NCI-H82 treated with DMSO at 0.1 percent for 48 hours (cell line): Measurements from ENCODE around the gene DBP.
A peak's percentile ranks its signal among the peaks of the same experiment; 100 is the strongest.

Experiments used
- DNase-seq: peaks from one replicate; lab custom pipeline; 2025; ENCODE audit not compliant: unreplicated experiment; lab: John Stamatoyannopoulos, UW

Gene DBP

DNA sequence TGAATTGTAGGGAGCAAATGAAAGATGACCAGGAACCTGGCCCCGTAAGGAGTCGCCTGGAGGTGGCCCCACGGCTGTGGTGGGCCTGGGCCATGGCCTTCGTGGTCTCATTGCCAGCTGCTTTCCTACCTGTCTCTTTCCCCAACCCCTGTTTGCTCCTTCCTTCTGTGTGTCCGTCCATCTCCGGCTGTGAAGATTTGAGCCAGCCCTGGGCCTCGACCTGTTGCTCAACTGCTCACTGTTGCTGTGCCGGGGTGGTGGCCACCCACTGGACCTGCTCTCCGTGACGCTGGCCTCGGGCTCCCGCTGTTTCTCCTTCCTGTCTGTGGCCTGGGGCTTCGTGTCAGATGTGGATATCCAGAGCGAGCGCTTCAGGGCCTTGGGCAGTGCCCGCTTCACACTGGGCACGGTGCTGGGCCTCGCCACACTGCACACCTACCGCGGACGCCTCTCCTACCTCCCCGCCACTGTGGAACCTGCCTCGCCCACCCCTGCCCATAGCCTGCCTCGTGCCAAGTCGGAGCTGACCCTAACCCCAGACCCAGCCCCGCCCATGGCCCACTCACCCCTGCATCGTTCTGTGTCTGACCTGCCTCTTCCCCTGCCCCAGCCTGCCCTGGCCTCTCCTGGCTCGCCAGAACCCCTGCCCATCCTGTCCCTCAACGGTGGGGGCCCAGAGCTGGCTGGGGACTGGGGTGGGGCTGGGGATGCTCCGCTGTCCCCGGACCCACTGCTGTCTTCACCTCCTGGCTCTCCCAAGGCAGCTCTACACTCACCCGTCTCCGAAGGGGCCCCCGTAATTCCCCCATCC, 8.5 kb downstream of the DBP start:
- no peak for DNase-seq

DNA sequence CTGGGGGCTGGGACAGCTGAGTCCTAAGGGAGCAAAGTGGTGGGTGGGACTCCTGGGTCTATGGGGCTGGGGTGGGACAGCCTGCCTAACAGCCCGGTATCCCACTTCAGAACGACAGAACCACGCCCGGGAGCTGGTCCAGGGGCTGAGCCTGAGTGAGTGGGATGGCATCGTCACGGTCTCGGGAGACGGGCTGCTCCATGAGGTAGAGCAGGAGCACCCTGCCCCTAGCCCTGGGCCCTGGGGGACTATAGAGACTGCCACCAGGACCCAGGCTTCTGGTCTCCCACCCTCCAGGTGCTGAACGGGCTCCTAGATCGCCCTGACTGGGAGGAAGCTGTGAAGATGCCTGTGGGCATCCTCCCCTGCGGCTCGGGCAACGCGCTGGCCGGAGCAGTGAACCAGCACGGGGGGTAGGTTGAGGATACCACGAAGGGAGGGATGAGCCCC, 9.3 kb downstream of the DBP start:
- DNase-seq: no peak

DNA sequence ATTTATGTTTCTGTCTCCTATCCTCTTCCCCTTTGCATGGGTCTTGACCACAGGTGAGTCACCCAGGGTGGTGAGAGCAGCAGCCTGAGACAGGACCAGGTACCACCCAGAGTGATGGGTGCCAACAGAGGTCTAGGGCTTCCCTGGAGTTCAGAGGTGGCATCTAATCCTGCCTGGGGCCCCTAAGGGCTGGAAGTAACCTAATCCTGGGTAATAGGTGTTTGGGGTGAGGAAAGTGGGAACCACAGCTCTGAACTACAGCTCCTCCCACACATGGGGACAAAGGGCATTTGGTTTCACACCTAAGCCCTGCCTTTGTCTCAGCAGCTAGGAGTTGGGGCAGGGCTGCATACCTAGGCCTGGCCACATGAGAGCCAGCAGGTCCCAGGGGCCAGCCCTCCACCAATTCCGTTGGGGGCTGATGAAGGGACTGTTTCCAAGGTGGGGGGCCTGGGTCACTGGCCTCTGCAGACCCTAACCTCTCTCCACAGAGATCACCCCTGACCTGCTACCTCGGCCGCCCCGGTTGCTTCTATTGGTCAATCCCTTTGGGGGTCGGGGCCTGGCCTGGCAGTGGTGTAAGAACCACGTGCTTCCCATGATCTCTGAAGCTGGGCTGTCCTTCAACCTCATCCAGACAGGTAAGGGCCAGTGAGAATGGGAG, 9.8 kb downstream of the DBP start:
- DNase-seq: no peak

DNA sequence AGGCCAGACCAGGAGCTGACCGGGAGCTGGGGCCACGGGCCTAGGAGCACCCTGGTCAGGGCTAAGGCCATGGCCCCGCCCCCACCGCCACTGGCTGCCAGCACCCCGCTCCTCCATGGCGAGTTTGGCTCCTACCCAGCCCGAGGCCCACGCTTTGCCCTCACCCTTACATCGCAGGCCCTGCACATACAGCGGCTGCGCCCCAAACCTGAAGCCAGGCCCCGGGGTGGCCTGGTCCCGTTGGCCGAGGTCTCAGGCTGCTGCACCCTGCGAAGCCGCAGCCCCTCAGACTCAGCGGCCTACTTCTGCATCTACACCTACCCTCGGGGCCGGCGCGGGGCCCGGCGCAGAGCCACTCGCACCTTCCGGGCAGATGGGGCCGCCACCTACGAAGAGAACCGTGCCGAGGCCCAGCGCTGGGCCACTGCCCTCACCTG, 11.3 kb downstream of the DBP start:
- DNase-seq: no peak

DNA sequence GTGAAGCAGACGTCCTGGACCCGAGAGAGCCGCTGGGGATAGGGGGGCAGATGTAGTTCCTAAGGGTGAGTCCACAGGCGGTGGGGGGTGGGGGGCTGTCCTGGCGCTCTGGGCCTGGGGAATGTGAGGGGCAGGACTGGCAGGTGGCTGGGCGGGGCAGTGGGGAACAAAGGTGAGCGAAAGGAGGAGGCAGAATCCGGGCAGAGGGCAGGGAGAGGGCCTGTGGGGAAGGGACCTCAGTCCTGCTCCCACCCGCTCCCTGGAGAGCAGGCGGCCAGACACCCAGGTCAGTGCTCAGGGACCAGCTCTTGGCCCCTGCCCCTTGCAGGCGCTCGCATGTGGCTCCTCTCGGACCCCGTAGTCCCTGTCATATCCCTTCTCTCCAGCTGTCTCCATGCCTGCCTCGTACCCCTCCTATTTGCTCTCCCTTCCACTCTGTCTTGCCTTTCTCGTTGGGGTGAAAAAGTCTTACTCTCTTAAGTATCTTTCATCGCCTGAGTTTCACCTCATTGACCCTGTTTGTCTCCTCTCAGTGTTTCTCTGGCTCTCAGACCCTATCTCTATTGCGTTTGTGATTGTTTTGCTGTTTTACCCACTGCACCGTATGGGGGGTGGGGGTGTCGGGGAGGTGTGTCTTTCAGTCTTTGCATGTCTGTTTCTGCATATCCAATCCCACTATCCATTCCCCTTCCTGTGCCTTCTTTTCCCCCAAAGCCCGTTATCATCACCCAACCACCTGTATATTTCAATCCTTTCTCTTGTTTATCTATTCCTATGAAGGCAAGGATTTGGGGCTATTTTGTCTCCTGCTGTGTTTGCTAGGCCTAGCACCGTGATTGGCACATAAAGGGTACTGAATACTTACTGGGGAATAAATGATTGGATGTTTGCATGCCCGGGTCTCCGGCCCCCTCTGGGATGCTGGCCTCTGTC, 12.1 kb downstream of the DBP start:
- no peak for DNase-seq

DNA sequence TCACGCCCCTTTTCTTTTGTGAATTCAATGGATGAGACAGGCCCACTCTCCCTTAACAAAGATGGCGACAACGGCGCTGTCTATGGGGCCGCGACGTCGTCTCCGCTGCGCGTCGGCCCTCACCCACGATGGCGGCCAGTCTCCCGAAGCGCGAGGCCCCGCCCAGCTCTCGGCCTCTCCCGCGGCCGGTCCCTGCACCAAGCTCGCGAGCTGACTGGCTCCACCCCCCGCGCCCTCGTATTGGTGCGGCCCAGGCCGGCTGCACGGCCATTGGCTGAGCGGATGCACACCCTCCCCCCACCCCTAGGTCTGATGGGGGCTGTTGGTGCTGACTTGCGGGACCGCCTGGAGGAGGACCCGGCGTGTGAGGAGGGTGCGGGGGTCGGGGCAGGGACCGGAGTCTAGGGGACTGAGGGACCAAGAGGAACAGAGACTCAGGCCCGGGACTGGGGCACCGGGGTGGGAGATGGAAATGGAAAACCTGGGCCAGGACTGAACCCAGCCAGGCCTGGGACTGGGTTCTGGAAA, 13.0 kb downstream of the DBP start:
- DNase-seq: peak; percentile 95

DNA sequence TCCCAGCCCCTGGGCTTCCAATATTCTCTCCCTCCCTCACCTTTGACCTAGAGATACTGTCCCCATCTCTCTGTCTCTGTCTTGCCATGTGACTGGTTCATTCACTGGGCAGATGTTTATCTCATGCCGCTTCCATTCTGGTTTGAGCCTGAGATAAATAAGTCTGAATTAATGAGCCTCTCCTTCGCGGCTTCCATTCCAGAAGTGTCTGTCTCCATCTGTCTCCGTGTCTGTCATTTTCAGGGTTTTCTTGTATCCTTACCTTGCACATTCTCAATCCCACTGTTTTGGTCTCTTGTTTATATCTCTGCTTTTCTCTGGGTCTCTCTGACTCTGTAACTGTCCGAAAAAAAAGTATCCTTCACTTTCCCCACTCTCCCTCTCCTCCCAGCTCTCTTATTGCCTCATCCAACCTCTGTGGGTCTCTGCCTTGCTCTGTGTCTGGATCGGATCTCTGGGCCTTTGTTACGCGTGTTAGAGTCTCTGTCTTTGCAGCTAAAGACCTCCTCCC, 13.6 kb downstream of the DBP start:
- DNase-seq: no peak

DNA sequence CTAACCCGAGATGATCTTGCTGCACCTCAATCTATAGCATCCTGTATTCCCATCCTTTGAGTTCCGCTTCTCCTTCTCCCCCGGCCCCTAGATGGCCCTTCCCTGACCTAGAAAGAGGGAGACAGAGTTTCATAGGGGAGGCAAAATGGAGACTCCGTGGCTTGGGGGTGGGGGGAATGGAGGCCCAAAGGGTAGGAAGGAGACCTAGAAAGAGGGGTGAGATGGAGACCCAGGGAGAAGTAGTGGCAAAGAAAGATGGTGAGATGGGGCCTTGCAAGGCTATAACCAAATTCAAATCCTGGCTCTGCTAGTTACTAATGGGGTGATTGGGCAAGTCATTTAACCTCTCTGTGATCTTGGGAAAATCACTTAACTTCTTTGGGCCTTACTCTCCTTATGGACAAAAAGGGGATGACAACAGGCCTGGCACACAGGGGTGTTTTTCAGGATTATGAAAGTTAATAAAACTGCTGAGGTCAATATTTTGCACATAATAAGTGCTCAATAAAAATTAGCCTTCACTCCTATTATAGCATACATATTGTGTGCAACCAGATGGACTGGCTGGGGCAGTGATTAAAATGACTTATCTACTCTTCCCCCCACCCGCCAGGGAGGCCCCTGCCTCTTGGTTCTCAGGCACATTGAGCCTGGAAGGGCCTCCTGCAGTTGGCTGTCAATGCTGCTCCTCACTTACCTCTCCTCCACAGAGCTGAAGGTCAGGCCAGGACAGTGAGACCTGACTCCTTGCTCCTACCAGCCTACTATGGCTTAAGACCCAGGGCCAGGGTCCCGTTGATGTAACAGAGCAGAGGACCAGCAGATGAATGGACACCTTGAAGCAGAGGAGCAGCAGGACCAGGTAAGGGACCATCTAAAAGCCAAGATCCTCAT, 17.2 kb downstream of the DBP start:
- no peak for DNase-seq

DNA sequence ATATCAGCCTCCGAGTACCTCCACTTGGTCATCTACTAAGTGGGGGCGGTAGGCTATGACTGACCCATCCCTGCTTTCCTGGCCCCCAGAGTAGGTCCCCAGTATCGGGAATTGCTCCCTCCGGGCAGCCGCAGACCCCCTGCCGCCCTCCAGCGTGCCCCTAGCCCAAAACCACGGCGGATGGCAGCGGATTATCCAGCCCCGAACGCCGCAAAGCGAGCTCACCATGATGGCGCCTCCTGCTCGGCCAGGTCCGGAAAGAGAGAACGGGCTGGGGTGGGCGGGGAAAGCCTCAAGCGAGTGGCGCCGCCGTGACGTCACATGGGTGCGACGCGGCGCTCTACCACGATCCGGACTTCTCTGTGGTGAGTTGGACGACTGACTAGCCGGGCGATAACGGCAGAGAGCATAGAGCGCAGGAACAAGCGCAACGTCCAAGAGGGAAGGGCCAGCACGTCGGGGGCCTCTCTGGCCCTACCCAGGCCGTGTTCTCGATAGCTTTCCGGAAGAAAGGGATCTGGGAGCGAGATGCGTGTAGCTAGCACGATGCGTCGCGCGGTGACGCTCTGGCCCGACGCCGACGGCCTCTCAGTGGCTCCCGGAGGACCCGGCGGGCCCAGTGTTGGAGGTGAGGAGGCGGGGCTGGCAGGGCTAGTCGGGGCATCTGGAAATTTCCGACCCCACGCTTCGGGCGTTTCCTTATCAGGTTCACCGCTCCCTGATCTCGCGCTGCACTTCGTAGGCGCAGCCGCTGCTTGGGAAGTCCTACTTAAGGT, 18.1 kb downstream of the DBP start, which contains the start of the genes RPL18 and SPHK2:
Gene RPL18, minus strand, starts transcription at position 263 of the 776 bp plus-strand sequence. Its CDS starts 35 bp downstream, at position 228.
Gene SPHK2, plus strand, starts transcription at position 591 of the 776 bp plus-strand sequence. CDS start 1,009 bp downstream, outside the sequence.
- DNase-seq: peak; percentile 99

DNA sequence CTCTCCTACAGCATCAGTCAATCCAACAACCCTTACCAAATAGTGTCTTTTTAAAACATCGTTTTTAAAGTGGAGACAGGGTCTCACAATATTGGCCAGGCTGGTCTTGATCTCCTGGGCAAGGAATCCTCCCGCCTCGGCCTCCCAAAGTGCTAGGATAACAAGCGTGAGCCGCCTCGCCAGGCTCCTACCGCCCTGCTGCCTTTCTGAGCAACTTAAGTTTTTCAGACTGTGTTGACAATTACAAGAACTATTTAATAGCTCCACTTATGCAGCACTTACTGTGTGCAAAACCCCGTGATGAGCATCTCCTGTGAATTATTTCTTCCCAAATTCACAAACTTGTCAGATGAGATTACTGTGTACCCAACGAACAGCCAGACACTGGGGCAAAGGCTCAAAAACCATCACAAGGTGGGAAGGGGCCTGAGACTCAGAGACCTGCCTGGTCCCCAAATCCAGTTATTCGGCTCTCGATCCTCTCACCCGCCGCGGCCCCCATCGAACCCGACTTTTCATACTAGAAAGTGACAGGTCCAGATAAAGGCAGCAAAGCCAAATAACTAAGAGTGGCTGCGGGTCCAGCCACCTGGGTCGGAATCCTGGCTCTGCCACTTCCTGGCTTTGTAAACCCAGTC, 18.8 kb downstream of the DBP start:
- DNase-seq: no peak

DNA sequence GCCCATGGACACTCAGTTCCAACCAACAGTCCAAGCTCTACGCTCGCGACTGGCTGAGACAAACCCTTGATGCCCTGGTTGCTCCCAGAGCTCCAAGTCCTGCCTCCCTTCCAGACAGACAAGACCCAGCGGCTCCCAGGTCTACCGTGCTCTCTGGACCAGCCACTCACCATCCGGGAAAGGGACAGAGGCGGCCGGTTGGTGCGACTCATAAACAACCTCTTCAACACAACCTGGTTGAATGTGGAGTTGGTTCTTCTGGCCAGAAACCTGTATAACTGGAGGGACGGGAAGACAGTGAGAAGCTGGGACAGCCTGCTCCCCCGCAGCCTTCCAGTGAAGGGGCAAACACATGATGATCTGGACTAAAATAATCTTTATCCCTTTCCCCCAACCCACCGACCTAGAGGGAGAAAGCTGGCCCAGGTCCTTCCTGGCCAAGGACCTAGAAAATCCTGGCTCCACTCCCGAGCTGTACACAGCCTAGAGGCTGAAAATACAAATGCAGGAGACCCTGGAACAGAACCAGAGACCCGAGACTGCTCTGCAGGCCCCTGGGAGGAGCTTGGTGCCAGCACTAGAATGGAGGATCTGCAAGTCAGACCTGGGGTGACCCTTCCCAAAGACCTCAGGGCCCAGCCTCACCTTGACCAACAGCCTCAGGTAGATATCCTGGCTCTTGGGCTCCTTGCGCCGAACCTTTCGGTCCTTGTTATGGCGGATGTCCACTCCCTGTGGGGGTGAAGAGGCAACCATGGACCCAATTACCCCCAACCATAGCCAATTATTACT, 19.8 kb downstream of the DBP start:
- DNase-seq: no peak

DNA sequence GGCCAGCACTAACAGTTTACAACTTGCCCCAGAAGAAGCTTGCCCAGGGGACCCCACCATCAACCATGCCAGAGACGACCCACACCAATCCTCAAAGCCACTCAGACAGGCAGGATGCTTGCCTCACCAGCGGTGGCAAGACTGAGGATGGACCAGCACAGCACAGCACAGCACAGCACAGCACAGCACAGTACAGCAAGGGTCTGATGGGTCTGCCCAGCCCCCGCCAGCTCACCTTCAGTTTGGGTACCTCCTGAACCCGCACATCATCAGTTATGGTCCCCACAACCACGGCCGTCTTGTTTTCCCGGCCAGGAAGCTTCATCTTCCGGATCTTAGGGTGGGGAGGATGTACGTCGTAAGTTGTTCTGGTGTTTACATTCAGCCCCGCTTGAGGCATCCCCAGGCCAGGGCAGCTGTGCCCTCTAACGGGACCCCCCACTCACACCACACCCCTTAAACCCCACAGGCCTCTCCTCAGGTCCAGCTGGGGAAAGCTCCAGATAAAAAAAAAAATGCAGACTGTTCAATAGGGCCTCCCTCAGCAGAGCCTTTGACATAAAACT, 20.6 kb downstream of the DBP start:
- no peak for DNase-seq

DNA sequence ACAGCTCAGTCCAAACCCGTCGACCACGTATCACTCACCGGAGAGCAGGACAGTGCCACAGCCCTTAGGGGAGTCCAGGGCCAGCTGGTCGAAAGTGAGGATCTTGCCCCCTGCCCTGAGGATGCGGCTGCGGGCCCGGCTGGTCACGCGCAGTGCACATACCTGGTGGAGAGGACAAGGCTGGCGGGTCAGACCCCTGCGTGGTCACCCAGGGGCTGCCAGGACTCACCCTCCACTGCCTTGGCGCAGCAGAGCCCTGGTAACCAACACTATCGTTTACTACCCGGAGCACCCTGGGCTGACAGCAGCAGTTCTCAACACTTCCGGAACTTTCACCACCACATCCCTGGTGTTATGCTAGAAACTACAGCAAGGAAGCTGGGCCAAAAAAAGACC, 21.1 kb downstream of the DBP start:
- no peak for DNase-seq

DNA sequence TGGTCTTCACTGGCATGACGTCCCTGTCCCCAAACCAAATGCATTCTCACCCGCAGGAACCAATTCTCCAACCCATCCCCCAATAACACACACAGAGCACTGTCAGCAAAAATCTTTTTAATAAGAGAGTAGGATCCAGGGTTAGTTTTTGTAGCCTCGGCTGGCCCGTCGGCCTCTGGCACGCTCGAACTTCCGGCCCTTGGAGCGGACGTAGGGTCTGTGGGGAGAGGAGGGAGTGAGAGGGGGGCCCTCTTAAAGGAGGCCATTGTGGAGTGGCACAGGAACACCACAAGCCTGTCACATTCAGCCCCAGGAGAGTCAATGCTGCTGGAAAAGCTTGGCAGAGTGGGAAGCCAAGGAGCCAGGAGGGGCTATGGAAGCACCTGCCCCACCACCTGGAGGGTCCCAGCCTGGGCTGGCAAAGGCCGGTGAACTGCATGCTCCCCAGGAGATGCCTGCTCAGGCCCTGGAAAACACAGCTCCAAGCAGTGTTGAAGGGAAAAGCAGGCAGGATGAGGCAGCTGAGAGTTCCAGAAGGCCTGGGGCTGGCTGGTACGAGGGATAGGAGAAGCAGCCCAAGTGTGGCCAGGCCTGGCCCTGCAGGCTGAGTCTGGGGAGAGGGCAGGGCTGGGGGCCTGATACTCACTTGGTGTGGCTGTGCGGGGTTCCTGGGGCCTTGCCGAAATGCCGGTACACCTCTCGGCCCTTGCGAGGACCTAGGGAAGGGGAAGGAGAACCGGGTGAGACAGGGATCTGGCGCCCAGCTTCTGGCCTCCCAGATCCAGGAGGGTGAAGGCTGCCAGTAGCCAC, 21.7 kb downstream of the DBP start:
- no peak for DNase-seq

DNA sequence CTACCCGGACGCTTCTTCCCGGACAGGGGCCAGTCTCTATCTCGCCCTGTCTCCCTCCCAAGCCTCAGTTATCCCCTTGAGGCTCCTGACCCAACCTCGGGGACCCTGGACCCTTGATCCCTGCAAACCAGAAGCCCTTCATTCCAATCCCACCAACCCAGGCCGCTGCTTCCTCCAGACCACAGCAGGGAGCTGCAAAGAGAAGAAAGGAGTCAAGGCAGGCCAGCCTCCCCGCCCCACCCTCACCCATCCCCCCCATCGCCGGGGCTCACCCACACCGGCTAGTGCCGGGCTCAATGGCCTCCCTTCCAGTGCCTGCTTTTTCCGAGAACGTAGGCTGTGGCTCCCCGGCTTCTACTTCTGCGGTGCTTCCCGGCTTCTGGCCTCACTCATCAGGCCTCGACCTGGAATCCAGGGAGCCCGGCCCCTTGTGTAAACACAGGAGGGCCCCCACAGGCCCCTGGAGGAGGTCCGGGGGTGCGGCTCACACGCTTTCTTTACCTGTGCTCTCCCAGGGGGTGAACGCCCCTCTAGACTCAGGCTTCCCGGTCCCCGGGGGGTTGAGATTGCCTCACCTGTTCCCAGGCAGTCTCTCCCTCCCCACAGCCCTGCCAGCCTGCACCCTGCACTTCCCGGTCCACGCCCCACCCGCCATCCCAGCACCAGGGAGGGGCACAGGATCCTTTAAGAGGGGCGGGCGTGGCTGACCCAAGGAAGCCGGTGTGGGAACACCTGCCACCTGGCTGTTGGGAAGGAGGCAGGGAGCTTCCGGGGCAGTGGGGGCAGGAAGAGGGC, 22.5 kb downstream of the DBP start, which contains the start of gene FAM83E:
Gene FAM83E, minus strand, starts transcription at position 641 of the 795 bp plus-strand sequence. CDS start 1,704 bp downstream, outside the sequence.
- DNase-seq: no peak
